Germinal center (tissue), 1 donor: ENCODE data around the gene FXYD4.

Source experiments
- DNase-seq: peaks from one replicate; pipeline ENCODE4 v3.0.0; 2012; ENCODE audit warnings: mixed read lengths, low spot score

FXYD4 gene

DNA sequence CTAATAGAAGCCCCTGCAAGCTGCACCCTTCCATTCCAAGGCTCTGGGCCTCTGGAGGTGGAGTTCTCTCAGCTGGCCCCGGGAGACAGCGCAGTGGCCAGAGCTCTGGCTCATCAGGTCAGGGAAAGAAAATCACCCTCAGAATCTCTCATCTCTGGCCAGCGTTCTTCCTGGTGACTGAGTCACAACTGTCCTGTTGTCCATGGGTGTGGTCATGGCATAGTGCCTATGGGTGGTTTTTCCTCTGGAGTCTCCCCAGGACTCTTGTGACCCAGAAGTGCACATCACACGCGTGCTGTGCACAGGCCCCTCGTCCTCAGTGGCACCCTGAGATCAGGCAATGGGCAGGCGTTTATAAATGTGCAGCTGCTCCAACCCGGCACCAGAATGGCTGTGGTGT lies 27.4 kb upstream of the FXYD4 start:
- no peak for DNase-seq

DNA sequence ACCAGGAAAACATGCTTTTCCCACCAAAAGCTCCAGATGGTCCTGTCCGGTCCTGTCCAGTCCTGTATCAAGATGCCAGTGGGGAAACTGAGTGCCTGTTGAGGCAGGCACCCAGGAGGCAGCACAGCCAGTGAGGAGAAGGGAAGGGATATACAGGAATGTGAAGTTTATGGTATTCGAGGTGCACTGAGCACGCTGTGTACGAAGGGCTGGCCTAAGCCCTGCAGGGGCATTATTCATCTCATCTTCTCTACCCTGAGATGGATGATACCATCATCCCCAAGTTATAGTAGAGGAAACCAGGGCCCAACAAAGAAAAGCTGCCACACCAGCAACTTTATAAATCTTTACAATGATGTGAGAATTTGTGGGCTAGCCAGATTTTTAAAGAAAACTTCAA lies 23.4 kb upstream of the FXYD4 start:
- no peak for DNase-seq

DNA sequence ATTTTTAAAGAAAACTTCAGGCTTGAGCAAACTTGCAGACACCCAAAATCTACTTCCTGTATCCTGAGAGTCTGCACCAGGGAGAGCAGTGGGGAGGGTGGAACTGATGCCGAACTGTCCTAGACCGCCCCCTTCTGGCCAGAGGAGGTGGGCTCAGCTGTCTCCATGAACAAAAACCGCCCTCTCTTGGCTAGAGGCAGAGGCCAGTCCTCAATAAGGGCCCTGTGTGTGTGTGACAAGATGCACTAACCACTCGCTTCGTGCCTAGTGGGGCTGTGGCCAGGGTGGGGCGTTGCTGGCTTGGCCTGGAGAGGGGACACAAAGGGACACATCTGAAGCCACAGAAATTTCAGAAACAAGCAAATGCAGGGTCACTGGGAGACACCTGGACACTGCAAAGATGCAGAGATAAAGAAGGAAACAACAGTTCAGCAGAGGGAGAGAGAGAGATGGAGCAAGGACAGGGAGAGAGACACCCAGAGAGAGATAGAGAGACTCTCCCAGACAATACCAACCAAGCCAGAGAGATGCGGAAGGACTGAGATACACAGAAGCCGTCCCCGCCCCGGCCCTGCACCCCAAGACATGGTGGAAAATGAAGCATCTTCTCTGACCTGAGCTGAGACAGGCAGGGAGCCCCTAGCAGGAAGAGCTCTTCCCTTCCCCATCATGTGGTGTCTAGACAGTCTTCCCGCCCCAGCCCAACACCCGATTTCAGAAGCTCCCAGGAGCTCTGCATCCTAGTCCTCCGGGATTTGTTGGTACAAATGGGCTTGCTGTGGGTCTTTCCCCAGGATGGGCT lies 22.7 kb upstream of the FXYD4 start:
- DNase-seq = peak; percentile 91

DNA sequence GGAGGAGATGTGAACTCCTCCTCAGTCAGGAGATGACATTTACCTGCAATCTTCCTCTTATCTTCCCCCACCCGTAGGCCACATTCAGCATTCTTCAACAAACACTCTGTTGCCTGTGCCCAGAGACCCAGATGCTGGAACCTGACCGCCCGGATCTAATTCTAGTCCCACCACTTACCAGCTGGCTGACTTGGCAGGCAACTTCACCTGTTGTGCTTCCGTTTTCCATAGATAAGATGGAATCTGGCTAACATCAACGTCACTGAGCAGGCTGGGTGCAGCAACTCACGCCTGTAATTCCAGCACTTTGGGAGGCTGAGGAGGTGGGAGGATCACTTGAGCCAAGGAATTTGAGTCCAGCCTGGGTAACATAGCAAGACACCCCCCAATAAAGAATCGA lies 21.3 kb upstream of the FXYD4 start:
- DNase-seq = no peak

DNA sequence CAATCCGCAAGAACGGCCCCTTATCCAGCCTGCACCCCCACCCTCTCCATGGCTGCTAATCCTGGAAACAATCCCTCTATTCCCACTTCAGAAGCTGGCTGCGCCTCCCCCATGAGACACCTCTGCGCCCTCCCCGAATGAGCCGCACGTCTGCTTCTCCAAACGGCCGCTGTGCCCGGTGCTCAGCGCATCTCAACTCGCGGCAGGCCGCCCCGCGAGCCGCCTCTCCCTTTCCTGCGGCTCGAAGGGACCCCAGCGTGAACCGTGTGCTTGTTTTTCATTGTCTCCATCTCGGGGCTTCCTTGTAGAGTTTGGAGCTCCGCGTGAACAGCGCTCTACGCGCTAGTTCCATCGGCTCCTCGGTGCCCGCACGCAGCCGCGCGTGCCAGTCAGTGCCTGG lies 20.8 kb upstream of the FXYD4 start:
- no peak for DNase-seq

DNA sequence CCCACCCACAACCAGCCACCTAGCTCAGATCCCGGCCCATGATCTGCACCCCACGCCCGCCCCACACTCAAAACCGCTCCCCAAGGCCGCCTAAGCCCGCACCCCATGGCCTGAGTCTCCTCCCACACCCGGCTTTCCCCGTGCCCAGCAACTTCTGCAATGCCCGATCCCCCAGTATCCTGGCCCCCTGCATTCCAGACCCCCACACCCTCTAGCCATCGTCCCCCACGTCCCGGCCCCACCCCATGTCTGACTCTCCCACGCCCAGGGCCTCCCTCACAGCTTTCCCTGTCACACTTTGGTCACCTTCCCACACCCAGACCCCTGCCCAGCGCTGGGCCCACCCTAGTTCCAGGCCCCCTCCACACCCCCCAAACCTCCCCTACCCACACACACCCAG lies 20.1 kb upstream of the FXYD4 start:
- DNase-seq = no peak

DNA sequence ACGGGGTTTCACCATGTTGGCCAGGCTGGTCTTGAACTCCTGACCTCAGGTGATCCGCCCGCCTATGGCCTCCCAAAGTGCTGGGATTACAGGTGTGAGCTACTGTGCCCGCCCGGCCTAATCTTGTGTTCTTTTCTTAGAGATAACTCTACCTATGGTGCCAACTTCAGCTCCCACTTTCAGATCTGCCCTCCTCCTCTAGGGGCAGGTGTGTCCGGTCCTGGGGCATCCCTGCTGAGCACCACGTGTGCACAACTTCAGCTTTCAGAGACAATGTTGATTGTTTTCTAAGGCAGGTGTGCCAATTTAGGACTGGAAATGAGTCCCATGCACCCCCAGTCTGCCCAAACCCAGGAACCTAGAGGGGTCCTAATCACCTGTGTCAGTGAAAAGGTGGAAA lies 18.5 kb upstream of the FXYD4 start:
- DNase-seq = no peak

DNA sequence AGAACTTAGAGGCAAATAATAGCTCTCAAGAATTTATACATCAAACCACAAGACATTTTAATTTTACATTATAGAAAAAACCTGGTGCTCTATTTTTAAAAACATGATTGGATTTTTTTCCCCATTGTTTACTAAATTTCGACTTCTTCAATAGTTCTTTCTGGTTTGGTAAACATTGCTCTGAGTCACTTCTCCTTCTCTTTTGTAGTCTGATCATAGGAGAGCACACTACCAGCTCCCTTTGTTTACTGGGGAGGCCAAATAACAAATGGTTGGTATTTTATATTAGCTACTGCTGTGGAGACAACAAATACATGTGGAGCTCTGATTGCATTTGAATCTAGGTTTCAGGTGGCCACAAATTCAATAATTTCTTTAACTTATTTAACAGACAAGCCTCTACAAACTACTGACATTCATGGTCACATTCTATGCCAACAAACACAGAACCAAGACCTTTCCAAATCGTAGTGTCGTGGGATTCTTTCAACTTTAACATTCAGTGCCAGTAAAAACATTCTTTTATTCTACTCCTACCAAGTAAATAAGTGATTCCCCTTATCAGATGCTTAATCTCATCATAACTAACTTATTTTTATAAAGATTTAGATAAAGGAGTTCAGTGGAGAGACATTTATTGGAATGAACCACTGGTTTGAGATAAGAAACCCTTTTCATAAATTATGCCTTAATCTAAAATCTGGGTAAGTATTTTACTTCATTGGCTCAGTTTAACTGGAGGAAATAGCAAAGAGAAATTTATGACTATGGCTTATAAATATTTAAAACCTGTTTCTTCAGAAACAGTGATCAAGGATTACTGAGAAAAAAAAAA lies 17.7 kb upstream of the FXYD4 start:
- DNase-seq = no peak

DNA sequence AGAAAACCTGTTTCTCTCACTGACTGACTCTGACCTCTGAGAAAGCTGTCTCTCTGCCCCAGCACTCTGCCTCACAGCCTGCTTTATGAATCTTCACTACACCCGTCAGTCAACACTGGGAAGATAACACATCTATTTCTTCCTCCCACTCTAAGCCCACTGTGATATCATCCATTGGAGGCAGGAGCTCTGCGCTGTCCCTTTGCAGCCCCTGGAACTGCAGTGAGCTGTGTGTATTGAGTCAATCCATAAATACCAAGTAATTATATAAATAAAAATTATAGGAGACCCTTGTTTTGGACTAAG lies 17.2 kb upstream of the FXYD4 start:
- DNase-seq = no peak

DNA sequence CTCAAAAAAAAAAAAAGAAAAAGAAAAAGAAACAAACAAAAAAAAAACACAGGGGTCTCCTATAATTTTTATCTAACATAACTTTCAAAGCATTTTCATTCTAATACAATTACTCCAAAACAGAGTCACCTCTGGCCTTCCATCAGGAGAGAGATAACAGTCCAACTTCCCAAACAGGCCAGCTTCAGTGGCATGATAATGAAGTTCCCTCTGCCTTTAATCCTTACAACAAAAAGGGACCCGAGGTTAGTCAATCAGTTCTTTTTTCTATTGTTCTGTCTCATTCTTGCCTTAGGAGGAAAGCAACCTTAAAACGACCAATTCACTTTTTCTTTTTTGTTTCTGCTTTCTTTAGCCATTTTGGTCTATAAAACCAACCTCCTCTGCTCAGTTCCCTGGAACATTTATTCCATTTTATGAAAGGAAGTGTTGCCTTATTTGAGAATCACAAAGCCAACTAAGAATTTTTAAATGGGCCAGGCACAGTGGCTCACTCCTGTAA lies 16.5 kb upstream of the FXYD4 start:
- DNase-seq = no peak

DNA sequence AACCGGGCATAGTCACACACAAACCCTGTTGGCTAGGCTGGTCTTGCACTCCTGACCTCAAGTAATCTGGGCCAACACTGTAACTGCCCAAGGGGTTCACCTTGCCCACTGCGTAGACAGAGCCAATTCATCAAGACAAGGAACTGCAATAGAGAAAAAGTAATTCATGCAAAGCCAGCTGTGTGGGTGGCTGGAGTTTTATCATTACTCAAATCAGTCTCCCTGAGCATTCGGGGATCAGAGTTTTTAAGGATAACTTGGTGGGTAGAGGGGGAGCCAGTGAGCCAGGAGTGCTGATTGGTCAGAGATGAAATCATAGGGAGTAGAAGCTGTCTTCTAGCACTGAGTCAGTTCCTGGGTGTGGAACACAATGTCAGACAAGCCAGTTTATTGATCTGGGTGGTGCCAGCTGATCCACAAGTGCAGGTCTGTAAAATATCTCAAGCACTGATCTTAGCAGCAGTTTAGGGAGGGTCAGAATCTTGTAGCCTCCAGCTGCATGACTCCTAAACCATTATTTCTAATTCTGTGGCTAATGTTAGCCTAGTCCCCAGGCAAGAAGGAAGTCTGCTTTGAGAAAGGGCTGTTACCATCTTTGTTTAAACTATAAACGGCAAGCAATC lies 15.6 kb upstream of the FXYD4 start:
- DNase-seq = no peak

DNA sequence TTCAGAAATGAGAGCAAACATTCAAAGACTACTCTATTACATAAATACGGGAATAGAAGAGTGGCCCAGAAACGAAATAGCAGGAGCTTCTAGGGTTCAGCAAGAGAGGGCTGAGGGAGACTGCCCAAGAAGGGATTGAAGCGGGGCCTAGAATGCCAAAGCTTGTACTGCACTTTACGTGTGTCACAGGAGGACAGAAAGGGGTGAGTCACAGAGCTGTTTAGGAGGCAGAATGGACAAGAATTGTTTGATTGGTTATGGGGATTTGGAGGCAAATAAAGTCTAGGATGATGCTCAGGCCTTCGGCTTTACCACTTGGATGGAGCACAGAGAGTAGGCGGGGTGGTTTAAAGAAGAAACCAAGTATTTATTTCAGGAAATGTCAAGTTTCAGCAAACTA lies 11.3 kb upstream of the FXYD4 start:
- DNase-seq = no peak

DNA sequence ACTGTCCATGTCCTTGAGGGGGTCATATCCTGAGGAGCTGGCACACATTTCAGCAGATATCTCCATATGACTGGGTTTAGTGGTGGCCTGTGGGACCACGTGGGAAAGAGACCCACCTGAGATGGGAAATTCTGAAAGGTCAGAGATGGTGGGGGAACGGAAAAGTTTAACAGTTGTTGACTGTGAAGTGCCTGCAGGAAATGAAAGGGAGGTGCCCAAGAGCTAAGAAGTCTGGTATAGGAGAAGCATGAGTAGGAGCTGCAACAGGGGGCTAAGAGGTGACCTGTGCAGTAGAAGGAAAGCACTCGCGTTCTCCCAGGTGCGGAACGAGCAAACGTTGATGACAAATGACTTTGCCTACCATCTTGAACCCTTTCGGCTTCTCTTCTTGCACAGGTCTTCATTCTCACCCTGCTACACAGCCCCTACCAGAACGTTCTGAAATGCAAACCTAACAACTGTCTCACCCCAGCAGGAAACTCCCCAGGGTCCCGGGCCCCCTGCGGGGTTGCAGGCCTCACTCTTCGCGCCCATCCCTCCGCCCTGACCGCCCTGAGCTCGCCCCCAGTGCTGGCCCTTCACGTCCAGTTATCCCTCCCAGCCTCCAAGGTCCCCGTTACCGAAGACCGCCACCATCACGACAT lies 9.8 kb upstream of the FXYD4 start:
- no peak for DNase-seq

DNA sequence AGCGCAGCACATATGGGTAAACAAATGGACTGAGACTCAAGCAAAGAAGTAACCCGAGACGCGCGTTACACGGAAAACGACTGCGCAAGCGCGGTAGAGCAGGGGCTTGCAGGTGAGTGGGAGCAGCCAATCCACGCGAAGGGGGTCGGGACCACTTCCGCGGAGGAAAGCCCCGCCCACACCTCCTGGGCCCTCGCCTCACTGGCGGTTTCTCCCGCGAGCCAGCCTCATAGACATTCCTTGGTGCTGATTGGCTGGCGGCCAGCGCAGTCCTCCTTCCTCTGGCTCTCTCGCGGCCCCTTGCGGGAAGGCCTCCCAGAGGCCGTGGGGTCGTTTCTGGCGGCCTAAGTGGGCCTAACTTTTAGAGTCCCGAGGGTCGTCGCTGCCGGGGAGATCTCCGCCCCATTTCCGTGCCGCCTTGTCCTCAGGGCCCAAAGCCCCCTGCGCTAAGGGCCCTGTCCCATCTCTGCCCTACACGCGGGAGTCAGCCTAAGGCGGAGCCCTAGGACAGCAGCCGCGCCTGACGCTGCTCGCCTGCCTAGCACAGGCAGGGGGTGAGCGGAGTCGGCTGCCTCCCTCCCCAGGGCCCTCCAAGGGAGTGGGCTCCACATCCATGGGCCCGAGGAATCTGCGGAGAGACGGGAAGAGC lies 9.1 kb upstream of the FXYD4 start:
- DNase-seq = peak; percentile 97

DNA sequence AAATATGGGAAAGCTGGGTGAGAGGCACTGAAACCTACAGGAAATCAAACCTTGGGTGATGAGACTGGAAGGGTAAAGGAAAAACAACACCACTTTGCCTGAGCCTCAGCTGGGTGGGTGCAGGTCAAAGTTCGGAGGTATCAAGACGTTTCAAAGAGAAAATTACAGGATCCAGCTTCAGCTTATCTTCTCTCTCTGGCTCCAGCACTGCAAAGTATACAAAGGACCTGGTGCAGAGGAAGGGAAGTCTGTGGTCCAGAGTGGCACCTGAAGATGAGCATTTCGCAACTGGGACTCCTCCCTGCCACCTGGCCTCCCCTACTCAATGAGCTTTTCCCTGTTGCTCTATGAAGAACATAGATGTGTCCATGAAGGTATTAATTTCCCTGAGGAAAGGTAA lies 6.4 kb upstream of the FXYD4 start:
- no peak for DNase-seq

DNA sequence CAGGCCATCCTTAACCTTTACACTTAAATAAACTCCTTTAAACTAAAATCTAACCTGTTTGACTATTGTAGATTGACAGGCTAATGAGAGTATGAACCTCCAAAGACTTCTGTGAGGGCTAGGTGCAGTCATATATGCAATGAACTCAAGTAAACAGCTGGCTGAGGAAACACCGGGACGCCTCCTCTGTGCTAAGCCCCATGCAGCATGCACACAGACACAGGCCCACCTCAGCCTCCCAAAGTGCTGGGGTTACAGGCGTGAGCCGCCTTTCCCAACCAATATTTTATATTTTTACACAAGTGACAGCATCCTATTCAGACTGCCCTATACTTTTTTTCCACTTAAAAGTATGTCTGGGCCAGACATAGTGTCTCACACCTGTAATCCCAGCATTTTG lies 1.5 kb upstream of the FXYD4 start:
- DNase-seq = no peak

DNA sequence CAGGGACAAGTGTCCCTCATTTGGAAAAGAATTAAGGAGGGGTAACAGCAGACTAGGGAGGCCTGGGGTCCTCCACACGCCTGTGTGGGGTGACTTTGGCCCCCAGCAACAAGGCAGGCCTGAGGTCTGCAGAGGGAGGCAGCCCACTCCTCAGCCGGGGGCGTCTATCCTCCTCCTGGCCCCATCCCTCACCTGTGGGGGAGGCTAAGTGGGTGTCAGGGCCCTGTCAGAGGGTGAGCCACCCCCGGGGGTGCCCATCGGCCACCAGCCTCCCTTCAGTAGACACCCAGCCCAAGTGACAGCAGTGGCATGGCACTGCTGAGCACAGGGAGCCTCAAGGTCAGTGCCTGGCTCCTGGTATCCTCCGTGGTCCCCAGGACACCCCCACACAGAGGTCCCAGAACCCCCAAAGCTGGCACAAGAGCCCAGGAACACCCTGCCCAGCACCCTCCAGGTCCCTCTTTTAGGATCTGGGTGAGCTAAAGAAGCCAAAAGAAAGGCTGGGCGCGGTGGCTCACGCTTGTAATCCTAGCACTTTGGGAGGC lies 693 bp upstream of the FXYD4 start:
- DNase-seq = no peak

DNA sequence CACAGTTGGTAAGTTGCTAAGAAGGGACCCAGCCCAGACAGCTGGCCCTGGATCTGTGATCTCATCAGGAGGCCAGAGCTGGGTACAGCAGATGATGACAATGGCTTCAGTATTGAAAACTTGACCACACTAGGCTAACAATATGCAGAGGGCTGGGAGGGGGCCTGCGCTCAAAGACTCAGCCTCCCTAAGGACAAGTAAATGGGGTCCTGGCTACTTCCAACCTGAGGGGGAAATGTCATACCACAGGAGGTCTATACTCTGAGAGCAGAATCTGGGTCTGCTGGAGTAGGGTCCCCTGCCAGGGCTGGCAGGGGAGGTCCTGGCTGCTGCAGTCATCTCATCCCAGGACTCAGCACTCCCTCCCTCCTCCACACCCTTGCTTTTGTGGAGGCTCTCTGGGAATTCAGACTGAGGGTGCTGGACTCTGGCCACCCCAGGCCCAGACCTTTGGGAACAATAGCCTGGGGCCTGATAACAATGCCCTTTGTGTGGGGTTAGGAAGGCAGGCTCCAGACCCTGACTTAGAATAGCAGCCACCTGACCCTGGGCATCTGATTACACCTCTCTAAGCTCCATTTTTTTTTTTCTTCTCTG lies 1.4 kb downstream of the FXYD4 start:
- no peak for DNase-seq

DNA sequence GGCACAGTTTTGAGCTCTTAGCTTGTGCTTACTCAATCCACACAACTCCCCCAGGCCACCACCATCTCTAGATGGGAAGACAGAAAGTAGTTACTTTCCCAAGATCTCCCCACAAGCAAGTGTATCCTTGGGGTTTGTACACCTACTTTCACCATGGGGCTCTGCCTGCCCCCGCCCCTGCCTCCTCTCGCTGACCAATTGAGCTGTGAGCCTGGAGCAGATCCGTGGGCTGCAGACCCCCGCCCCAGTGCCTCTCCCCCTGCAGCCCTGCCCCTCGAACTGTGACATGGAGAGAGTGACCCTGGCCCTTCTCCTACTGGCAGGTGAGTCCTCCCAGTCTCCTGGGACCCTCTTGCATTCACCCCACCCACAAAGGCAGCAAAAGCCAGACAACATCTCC lies 2.0 kb downstream of the FXYD4 start:
- no peak for DNase-seq

DNA sequence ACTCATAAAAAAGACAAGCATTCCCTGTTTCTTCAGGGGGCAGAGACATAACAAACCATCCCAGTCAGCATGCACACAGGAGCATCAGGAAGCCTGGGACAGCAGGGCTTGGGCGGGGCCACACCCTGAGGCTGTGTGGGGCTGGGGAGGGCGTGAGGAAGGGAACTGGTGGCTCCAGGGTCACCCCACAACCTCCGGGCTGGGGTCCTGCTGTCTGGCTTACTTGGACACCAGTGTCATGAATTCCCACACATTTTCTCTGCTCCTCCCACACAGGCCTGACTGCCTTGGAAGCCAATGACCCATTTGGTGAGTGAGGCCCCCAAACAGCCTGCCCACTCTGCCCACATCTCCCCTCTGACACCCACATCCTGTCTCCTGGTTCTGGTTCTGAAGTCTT lies 2.8 kb downstream of the FXYD4 start:
- no peak for DNase-seq

DNA sequence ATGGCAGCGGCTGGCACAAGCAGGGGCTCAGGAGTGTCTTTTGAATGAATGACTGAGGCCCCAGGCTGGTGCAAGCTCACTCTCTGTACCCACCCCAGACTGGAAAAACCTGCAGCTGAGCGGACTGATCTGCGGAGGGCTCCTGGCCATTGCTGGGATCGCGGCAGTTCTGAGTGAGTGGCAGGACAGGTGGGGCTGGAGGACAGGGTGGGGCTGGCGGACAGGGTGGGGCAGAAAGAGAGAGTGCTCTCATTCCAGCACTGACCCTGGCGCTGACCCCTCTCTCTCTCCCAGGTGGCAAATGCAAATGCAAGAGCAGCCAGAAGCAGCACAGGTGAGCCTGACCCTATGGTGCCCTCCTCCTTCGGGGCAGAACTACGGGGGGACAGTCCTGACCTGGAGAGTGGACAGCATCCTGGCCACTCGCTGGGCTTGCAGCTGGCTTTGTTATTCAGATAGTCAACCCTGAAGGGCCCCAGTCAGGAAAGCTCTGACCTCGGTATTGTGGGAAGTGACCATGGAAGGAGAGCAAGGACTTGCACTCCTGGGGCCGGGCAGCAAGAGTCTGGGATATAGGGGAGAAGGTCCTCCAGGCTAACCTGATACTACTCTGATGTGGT lies 4.1 kb downstream of the FXYD4 start:
- no peak for DNase-seq
